Measurements from ENCODE around the gene PRM1.
A peak's percentile ranks its signal among the peaks of the same experiment; 100 is the strongest.

Gene PRM1, protein sequence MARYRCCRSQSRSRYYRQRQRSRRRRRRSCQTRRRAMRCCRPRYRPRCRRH

GRCh38 chr16:11280616-11281522 lies at the start of gene PRM1:
PRM1 (minus strand) TSS chr16:11281330; CDS start chr16:11281238, 92 bp downstream.
- no peak within 1 kb of the TSS for H3K4me3 ChIP-seq (ENCODE audit: low read length)
- DNase-seq (ENCODE audit: low read depth) = no peak
- TF ChIP-seq, protein P1, sequence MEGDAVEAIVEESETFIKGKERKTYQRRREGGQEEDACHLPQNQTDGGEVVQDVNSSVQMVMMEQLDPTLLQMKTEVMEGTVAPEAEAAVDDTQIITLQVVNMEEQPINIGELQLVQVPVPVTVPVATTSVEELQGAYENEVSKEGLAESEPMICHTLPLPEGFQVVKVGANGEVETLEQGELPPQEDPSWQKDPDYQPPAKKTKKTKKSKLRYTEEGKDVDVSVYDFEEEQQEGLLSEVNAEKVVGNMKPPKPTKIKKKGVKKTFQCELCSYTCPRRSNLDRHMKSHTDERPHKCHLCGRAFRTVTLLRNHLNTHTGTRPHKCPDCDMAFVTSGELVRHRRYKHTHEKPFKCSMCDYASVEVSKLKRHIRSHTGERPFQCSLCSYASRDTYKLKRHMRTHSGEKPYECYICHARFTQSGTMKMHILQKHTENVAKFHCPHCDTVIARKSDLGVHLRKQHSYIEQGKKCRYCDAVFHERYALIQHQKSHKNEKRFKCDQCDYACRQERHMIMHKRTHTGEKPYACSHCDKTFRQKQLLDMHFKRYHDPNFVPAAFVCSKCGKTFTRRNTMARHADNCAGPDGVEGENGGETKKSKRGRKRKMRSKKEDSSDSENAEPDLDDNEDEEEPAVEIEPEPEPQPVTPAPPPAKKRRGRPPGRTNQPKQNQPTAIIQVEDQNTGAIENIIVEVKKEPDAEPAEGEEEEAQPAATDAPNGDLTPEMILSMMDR (conservative IDR thresholded peaks at IDR 0.05; ENCODE audit: low read depth, low read length) = no peak

DNA sequence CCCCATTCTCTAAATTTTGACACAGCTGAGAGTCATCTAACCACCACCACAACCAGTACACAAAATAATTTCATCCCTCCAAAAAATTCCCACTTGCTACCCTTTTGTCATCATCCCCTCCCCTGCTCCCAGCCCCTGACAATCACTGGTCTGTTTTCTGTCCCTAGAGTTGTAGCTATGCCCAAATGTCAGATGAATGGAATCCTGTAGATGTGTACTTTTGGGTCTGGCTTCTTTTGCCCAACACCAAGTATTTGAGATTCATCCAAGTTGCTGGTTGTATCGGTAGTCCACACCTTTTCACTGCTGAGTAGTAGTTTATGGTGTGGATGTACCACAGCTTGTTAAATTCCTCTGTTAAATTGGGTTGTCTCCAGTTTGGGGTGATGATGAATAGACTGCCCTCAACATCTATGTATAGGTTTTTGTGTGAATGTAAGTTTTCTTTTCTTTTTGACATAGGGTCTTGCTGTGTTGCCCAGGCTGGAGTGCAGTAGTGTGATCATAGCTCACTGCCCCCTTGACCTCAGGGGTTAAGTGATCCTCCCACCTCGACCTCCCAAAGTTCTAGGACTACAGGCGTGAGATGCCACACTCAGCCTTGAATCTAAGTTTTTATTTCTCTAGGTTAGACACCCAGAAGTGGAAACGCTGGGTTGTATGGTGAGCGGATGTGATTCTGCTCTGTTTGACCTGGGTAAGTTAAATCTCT lies 49.6 kb upstream of the PRM1 start:
- no peak for DNase-seq (ENCODE audit: low read depth)
- no peak overlapping the region for H3K4me3 ChIP-seq (ENCODE audit: low read length)
- TF ChIP-seq, protein P1 (conservative IDR thresholded peaks at IDR 0.05; ENCODE audit: low read depth, low read length) = no peak

- DNase-seq (ENCODE audit: low read depth) = no peak
- H3K4me3 ChIP-seq (ENCODE audit: low read length) = no peak overlapping the region
- TF ChIP-seq, protein P1 (conservative IDR thresholded peaks at IDR 0.05; ENCODE audit: low read depth, low read length) = no peak
Measured at GRCh38 chr16:11329891-11330290, 48.8 kb upstream of the PRM1 start.

DNA sequence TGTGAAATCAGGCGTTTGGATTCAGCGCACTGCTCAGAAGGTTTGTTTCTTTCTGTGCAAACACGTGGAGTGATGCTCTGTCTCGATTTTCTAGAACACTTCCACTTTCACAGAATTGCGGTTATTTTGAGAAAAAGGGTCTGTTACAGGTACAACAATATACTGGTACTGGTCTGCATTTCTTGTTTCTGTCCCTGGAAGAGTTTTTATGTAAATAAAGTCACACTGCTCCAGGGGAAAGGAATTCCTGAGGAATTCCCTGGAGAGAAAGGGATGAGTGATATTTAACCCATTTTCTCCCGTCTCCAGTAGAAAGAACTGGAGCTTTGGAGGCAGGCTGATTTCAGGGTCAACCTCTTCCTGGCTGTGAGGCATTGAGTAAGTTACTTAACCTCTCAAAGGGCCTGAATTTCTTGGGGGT lies 48.0 kb upstream of the PRM1 start:
- no peak for DNase-seq (ENCODE audit: low read depth)
- H3K4me3 ChIP-seq (ENCODE audit: low read length) = no peak overlapping the region
- TF ChIP-seq, protein P1 (conservative IDR thresholded peaks at IDR 0.05; ENCODE audit: low read depth, low read length) = no peak

DNA sequence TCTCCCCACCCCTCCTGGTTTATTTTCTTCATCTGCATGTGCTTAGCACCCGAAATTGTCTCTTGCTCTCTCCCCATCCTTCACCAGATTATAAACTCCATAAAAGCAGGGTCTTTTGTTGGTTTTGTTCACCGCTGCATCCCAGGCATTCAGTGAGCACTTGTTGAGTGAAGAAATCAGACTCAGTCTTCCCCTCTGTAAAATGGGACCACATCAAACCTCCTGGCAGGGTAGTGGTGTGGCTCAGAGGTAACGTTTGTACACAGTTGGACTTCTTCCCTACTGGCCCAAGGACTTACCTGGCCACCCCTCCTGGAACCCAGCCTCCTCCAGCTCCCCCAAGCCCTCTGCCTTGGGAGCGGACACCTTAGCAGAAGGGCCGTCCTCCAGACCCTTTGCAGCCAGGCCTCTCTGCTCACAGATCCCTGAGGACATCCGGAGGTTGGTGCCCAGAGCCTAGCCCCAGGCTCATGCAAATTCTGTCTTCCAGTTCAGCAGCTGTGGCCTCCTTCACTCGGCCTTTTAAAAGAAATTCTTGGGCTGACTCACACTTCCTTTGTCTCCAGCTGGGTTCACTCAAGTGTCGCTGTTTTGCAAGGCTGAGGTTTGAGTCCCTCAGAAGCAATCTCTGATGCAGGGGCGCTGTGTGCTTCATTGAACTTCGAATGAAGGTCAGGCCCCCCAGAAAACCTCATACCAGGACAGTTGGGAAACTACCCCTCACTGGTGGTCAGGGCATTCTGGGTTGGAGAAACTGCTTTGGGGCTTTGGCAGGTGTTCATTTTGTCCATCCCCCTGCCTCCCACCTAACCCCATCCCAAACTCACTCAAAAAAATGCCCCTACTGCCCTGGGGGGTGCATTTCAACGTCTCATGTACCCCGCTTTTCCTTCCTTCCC lies 47.3 kb upstream of the PRM1 start:
- TF ChIP-seq, protein P1 (conservative IDR thresholded peaks at IDR 0.05; ENCODE audit: low read depth, low read length) = peak; percentile 3
- no peak for DNase-seq (ENCODE audit: low read depth)
- no peak overlapping the region for H3K4me3 ChIP-seq (ENCODE audit: low read length)

DNA sequence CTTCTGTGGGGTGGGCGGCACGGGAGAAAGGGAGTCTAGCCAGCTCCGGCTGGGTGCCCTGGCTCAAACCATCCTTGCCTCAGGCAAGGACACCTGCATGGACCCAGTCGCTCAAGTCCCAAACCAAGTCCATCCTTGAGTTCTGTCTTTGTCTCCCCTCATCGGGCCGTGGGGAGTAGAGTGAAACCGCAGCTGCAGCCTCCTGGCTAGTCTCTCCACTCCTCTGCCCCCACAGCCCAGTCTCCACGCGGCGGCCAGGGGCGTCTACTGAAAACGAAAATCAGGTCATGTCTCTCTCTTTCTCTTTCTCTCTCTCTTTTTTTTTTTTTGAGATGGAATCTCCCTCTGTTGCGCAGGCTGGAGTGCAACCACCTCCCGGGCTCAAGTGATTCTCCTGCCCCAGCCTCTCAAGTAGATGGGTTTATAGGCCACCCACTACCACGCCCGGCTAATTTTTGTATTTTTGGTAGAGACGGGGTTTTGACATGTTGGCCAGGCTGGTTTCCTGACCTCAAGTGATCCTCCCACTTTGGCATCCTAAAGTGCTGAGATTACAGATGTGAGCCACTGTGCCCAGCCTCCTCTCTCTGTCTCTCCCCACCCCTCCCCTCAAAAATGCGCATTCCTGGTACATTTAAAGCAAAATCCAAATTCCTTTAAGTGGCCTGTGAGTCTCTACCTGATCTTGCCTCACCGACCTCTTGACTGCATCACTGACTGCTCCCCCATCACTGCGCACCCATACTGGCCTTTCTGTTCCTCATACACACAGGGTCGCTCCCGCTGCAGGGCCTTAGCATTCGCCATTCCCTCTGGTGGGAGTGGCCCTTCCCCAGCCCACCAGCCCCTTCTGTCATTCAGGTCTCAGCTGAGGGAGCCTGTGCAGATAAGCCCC lies 46.4 kb upstream of the PRM1 start:
- no peak overlapping the region for H3K4me3 ChIP-seq (ENCODE audit: low read length)
- TF ChIP-seq, protein P1 (conservative IDR thresholded peaks at IDR 0.05; ENCODE audit: low read depth, low read length) = no peak
- DNase-seq (ENCODE audit: low read depth) = no peak

All from retinal pigment epithelial cell (primary cell).